ENCODE measurements around the gene FAM114A1. TPM values are rescaled to one million over a fixed set of nuclear protein-coding genes. Genes with fewer than 3 reads are reported as not detected.

Gene FAM114A1
- total RNA-seq, 2 donors from 2014 or later, result 57.7 to 73.2 TPM

DNA sequence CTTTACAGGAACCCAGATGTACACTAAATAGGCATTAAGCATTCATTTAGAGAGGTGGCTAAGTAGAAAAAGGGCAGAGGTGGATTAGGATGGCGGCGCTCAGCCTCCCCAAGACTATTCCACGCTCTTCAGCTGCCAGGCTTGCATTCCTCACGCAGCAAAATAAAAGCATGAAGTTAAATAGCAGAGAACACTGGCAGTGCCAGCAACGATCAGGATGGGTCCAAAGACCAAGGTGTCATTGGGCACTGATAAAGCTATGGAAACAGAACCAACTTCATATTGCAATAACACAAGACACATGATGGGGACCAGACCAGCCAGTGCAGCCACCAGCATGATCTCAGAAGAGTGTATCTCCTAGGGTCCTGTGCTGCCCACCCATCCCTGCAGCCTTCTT lies 122.6 kb downstream of the FAM114A1 start:
- no peak overlapping the region for H3K27ac ChIP-seq
- no peaks in the 10 kb centered on the region for H3K27me3 ChIP-seq
- no peaks in the 10 kb centered on the region for H3K36me3 ChIP-seq
- no peaks in the 10 kb centered on the region for H3K9me3 ChIP-seq
- H3K4me1 ChIP-seq, result no peaks in the 10 kb centered on the region
- TF ChIP-seq, protein P1, sequence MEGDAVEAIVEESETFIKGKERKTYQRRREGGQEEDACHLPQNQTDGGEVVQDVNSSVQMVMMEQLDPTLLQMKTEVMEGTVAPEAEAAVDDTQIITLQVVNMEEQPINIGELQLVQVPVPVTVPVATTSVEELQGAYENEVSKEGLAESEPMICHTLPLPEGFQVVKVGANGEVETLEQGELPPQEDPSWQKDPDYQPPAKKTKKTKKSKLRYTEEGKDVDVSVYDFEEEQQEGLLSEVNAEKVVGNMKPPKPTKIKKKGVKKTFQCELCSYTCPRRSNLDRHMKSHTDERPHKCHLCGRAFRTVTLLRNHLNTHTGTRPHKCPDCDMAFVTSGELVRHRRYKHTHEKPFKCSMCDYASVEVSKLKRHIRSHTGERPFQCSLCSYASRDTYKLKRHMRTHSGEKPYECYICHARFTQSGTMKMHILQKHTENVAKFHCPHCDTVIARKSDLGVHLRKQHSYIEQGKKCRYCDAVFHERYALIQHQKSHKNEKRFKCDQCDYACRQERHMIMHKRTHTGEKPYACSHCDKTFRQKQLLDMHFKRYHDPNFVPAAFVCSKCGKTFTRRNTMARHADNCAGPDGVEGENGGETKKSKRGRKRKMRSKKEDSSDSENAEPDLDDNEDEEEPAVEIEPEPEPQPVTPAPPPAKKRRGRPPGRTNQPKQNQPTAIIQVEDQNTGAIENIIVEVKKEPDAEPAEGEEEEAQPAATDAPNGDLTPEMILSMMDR (IDR thresholded peaks at IDR 0.05), result no peak
- no peak overlapping the region for H3K4me3 ChIP-seq
- no peak for DNase-seq (ENCODE audit: low spot score)

DNA sequence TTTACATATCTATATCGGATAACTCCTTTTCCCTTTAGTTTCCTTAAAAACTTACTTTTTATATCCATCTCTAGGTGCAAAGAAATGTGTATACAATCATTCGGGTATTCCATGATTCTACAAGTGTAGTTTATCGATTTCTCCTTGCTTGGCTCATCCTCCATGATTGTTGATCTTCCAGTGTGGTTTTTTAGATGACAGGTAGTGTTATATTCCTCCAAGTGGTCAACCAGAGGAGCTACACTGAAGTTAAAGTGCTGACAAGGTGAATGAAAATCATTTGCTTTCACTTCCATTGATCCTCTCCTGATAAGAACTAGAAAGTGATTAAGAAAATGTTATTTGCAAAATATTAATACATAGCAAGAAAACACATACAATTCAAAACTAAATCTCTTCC lies 126.1 kb downstream of the FAM114A1 start:
- no peak for DNase-seq (ENCODE audit: low spot score)
- no peak overlapping the region for H3K4me3 ChIP-seq
- H3K27me3 ChIP-seq, result no peaks in the 10 kb centered on the region
- H3K4me1 ChIP-seq, result no peaks in the 10 kb centered on the region
- H3K9me3 ChIP-seq, result no peaks in the 10 kb centered on the region
- H3K36me3 ChIP-seq, result no peaks in the 10 kb centered on the region
- TF ChIP-seq, protein P1 (IDR thresholded peaks at IDR 0.05), result no peak
- H3K27ac ChIP-seq, result no peak overlapping the region

DNA sequence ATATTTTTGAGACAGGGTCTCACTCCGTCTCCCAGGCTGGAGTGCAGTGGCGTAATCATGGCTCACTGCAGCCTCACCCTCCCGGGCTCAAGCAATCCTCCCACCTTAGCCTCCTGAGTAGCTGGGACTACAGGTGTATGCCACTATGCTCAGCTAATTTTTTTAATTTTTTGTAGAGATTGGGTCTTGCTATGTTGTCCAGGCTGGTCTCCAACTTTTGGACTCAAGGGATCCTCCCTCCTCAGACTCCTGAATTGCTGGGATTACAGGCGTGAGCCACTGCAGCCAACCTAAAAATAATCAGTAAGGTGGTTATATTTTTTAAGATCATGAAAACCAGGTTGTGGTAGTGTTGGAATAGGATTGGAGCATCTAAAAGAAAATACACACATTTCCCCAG lies 126.5 kb downstream of the FAM114A1 start:
- Histone ChIP-seq H3K4me1 (no peaks in the 10 kb centered on the region), H3K4me3 (no peak overlapping the region), H3K9me3 (peaks cover 0 to 1% of the 10 kb centered on the region in 2 donors), H3K27me3 (no peaks in the 10 kb centered on the region), H3K36me3 (no peaks in the 10 kb centered on the region), H3K27ac (no peak overlapping the region)
- TF ChIP-seq, protein P1 (IDR thresholded peaks at IDR 0.05), result no peak
- DNase-seq (ENCODE audit: low spot score), result no peak

MicroRNA genes within 50 kb of the gene (microRNA counts, 767-probe panel; counts per million panel counts)
- 3,394 to 8,141 counts per million in 2 donors for microRNA hsa-miR-574-3p
- microRNA hsa-miR-574-5p, result 2,991 to 6,764 counts per million in 2 donors

Small RNAs within 50 kb of the gene (microRNA-seq; reads per million reads assigned to microRNA genes)
- gene MIR574 (ENCODE audit: borderline number of aligned reads in 2 of 2, borderline replicate concordance in 1 of 2), result 775 to 992 reads per million in 2 donors

Other genes with a start within 250 kb of the FAM114A1 start
- gene KLF3, start 203.6 kb upstream of the FAM114A1 start, total RNA-seq, result 10 to 100 TPM; 22.6 to 28.8 TPM
- under 1 TPM in 1 of 2 donors, not detected in 1; 0.08 TPM for gene TLR10, start 84.8 kb upstream of the FAM114A1 start, total RNA-seq
- 1 to 10 TPM; 3.6 to 8.9 TPM for gene TLR1, start 63.0 kb upstream of the FAM114A1 start, total RNA-seq
- 1 to 10 TPM; 1.2 to 2.3 TPM for gene TLR6, start 11.0 kb upstream of the FAM114A1 start, total RNA-seq
- gene TMEM156, start 164.6 kb downstream of the FAM114A1 start, total RNA-seq, result not detected
- gene KLHL5, start 194.4 kb downstream of the FAM114A1 start, total RNA-seq, result 10 to 100 TPM; 11.8 to 13.1 TPM